Lung microvascular endothelial cell (primary cell): ENCODE measurements around the gene ADGRG3. TPM values are rescaled to one million over a fixed set of nuclear protein-coding genes. Genes with fewer than 3 reads are reported as not detected.
A peak's percentile ranks its signal among the peaks of the same experiment; 100 is the strongest.
"Not testable (repeated sequence)": the region's sequence is repeated elsewhere in the genome, so short reads cannot be mapped to it uniquely, and the experiment has no call there.

Experiments used
- DNase-seq, 2 donors: peaks; one replicate each; pipeline versions ENCODE4 v3.0.0 to v3.0.0-alpha.2; 2010; ENCODE audit warnings: low read depth in 2 of 2
- total RNA-seq: library from RNA; depleted of rRNA; stranded (reverse); fragments of >200 nt; gene quantifications from 2 replicates; pipeline ENCODE4 v1.2.1, GENCODE V29; 2014

The ADGRG3 gene
- total RNA-seq, 1 donor from 2014 or later: 8.3 TPM

DNA sequence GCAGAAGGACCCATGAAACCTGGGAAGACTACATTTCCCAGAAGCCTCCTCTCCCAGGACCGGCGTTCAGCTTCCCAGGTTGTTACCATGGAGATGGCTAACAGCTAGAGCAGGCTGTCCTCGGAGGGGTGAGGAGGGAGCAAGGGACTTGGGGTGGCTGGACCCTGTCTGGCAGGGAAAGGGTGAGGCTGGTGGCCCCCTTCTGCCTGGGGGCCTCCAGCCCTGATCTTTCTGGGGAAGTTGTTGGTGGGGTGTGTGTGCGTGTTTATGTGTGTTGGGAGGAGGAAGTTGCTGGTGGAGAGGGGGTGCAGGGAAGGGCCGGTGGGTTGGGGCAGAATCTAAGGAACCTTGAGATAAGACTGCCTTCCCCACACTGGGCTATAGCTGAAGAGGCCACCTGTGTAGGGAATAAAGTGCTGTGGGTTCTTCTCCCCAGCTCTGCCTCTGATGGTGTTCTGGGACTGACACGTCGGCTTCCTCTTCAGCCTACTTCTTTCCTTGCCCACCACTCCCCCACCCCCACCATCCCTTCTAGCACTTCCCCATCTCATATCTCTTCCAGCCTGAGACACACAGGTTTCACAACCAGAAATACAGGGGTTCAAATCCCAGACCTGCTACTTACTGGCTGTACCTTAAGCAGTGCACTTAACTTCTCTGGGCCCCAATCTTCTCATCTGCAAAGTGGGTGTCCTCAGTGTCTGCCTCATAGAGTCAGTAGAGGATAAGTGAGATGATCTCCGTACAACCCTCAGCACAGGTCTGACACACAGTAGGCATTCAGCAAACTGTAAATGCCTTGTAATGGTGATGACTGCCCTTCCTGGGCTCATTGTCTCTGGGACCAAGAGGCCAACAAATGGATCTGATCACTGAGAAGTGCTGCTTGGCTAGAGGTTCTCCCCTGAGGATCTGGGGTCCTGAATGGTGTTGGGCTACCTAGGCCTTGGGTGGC, 26.9 kb downstream of the ADGRG3 start, which contains the start of gene DRC7:
TSS of gene DRC7 (plus strand) at position 82 of the 955 bp plus-strand sequence. CDS start 3,144 bp downstream, outside the sequence.
- peak; percentile 50 to 79 for DNase-seq

DNA sequence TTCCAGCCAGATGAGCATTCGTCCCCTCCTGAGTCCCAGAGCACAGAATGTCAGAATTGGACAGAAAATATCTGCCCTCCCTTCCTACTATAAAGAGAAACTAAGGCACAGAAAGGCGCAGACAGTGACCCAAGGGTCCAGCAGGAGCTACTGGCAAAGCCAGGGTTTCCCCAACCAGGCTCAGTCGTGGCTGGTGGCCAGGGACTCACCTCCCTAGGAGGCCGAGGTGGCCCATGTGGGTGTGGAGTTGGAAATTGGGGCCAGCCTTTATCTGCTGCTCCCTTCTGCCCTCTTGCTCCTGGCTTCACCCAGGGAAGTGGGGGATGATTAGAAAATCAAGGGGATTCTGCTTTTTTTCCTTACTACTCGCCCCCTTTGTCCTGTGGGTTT, 27.6 kb downstream of the ADGRG3 start:
- DNase-seq: no peak

DNA sequence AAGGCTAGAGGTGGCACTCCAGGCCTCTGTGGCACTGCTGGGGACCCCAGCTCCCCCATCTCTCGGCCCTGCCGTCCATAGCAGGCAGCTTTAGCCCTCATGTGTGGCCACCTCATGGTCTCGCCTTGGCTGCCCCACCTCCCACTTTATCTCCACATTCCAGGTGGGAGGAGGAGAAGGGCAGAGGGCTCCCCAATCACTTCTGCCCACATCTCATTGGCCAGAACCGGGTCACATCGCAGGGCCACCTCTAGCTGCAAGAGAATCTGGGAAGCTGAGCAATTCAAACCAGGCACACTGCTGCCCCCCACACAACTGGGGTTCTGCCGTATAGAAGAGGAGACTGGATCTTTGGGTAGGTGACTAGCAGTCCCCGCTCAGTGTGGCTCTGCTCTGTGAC, 28.1 kb downstream of the ADGRG3 start:
- no peak for DNase-seq

DNA sequence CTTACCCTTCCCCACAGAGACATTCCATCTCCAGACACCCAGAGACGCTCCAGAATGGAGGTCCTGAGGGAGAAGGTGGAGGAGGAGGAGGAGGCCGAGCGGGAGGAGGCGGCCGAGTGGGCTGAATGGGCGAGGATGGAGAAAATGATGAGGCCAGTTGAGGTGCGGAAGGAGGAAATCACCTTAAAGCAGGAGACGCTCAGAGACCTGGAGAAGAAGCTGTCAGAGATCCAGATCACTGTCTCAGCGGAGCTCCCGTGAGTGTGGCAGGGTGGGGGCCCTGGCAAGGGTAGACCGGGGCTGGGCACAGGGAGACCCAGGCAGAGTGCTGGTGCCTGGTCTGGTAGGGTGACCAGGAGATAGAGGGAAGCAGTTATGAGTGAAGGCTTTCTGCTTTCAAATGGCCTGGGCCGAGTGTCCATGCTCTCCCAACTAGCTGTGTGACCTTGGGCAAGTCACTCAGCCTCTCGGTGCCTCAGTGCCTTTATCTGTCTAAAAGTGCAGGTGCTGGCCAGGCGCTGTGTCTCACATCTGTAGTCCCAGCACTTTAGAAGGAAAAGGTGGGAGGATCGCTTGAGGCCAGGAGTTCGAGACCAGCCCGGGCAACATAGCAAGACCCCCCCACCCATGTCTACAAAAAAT, 29.9 kb downstream of the ADGRG3 start:
- DNase-seq: no peak

DNA sequence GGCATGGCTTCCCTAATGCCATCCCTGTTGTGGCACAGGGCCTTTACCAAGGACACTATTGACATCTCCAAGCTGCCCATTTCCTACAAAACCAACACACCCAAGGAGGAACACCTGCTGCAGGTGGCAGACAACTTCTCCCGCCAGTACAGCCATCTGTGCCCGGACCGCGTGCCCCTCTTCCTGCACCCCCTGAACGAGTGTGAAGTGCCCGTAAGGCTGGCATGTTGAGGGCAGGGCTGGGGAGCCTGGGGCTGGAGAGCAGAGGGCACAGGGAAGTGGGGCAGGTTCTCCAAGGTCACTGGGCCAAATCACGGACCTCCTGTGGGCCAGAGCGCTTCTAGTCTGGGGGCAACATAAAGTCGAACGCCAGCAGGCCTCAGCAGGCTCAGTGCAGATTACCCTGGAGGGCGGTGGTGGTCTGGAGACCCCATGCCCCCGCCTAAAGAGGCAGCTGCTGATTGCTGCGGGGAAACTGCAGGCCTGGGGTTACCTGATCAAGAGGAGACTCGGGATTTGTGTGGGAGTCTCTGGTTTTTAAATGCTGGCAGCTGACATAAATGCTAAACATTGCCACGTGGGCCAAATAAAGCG, 30.8 kb downstream of the ADGRG3 start:
- DNase-seq: no peak

DNA sequence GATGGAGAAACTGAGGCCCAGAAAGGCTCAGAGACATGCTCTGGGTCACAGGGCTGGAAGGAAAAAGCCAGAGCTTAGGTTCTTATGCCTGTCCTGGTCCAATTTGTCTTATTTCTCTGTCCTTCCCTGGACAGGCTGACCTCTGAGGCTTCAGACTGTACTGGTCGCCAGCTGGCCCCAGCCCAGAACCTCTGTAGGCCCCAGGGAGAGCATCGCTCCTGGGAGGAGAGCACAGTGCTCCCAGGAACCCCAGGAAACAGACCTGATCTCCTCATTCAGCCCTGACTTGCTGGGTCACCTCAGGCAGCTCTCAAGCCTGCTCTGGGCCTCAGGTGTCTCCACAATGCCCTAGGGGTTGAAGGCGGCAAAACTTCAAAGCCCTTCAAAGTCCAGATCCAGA, 31.4 kb downstream of the ADGRG3 start:
- no peak for DNase-seq

DNA sequence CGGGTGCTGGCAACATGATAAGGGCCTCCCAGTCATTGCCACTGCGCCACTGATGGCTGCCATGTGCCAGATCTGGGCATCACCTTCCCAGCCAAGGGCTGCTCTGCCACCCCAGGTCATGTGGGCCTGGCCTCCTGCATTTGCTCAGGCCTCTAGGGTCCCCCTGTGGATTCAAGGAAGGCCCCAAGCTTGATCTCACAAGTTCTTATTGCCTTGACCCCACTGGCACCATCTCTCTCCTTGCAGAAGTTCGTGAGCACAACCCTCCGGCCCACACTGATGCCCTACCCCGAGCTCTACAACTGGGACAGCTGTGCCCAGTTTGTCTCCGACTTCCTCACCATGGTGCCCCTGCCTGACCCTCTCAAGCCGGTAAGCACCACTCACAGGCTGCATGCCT, 31.8 kb downstream of the ADGRG3 start:
- DNase-seq: no peak

DNA sequence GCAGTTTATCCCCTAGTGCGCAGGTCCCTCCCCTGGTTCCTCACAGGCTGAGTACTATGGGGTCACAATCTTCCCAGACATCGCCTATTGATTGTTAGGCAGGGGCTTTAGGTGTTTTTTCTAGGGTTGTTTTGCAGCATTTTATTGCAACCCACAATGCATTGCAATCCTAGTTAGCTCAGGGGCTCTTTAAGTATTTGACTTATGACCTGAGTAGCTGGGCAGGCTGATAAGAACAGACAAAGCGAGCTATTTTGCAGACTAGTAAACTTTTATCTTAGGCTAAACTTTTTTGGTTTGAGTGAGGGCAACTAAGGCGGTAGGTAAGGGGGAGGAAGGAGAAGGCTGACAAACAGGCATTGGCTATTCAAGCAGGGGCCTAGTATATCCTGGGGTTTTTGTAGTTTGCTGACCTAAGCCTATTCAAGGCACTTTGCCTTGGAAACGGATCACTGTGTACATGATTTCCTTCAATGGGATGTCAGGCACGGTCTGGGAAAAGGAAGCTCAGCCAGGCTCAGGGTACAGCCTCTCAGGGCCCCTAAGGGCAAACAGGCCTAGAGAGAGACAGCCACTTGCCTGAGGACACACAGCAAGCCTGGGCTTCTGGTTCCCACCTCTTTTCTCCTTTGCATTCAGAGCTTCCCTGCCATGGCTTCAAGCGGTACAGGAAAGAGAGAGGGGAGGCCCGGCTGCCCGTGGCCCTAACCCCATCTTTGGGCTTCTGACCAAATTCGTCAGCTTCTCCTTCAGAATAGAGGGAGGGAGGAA, 32.9 kb downstream of the ADGRG3 start:
- peak in 1 of 2 donors; percentile 35 for DNase-seq

DNA sequence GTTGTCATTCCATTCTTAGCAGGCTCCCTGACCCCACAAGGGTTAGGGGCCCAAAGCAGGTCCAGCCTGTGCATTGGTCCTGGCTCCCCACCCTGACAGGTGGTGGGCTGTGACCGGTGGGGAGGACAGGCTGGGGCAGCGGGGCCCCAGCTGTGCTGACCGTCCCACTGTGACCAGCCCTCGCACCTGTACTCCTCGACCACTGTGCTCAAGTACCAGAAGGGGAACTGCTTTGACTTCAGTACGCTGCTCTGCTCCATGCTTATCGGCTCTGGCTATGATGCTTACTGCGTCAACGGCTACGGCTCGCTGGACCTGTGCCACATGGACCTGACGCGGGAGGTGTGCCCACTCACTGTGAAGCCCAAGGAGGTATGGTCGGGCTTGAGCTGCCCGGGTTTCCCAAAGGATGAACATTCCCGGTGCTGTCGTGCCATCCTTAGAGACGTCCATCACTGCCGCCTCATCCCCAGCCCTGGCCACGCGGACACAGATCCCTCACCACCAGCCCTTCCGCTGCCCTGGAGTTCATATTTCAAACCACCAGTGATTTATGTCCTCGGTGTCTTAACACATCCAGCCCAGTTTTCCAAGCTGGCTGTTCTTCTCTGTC, 33.8 kb downstream of the ADGRG3 start:
- no peak for DNase-seq

DNA sequence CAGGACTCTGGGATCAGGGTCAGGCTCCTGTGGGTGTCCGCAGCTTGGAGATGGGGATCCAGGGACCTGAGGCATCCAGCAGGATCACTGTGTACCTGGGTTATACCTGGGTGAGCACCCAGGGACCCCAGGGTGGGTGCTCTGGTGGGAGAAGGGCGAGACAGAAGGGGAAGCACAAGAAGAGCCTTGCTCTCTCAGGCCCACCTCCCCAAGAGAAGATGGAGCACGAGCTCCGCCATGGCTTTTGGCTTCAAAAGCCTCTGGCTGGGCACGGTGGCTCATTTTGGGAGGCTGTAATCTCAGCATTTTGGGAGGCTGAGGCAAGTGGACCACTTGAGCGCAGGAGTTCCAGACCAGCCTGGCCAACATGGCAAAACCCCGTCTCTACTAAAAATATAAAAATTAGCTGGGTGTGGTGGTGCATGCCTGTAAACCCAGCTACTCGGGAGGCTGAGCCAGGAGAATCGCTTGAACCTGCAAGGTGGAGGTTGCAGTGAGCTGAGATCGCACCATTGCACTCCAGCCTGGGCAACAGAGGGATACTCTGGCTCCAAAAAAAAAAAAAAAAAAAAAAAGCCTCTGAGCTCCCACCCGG, 35.4 kb downstream of the ADGRG3 start:
- no peak for DNase-seq

DNA sequence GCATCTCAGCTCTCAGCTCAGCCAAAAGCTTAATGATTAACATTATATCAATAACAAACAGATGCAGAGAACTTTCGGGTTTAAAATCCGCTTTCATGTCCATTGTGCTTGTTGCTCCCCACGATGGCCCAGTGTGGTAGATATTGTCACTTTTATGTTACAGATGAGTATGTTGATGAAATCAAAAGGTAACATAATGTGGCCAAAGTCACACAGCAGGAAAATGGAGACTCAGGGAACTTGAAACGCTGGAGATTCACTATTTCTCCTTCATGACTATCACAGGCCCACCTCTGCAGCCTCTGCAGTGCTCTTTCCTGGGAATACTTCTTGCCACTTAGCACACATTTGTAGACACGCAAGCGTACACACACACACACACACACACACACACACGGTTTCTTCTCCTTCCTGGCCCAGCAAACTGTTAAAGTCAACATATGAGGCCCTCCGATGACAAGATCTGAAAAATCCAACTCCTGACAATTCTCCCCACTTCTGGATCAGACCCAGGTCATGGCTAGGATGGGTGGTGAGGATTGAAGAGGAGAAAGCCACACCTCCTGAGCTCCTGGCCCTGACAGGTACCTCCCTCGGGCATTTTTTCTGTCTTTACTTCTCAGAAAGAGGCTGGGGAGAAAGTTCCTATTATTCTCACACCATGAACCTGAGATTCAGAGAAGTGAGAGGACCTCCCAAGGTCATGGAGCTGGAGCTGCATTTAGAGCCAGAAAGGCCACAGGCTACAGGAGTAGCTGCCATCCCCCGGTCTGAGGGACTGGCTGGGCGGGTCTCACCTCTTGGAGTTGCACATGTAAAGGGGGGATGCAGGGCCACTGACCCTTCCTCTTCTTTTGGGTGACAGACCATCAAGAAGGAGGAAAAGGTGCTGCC, 36.2 kb downstream of the ADGRG3 start:
- no peak for DNase-seq

DNA sequence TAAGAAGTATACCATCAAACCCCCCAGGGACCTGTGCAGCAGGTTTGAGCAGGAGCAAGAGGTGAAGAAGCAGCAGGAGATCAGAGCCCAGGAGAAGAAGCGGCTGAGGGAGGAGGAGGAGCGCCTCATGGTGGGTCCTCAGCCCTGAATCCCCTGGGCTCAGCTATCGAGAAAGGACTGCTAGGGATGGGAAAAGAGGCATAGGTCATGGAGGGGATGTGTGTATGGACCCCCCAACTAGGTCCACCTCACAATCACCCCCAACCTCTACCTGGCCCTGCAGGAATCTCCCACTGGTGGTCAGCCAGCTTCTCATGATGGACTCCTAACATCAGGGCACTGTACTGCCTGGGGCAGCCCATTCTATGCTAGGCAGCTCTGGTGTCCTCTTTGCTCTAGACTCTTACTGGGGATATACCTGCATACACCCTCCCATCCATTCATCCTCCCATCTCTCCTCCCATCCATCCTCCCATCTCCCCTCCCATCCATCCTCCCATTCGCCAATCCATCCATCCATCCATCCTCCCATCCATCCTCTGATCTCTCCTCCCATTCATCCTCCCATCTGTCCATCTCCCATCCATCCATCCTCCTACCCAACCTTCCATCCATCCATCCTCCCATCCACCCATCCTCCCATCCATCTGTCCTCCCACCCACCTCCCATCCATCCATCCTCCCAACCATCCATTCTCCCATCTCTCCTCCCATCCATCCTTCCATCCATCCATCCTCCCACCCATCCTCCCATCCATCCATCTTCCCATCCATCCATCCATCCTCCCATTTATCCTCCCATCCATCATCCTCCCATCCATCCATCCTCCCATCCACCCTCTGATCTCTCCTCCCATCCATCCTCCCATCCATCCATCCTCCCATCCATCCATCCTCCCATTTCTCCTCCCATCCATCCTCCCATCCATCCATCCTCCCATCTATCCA, 37.1 kb downstream of the ADGRG3 start:
- no peak for DNase-seq

DNA sequence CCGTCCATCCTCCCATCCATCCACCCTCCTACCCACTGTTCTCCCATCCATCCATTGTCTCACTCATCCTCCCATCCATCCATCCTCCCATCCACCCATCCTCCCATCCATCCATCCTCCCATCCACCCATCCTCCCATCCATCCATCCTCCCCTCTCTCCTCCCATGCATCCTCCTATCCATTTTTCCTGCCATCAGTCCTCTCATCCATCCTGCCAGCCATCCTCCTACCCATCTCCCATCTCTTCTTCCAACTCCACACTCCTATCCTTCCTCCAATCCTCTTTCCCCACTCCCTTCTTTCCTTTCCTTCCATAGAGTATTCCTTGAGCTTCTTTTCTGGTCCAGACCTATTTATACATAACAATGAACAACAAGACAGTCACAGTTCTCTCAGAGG, 38.6 kb downstream of the ADGRG3 start:
- no peak for DNase-seq

DNA sequence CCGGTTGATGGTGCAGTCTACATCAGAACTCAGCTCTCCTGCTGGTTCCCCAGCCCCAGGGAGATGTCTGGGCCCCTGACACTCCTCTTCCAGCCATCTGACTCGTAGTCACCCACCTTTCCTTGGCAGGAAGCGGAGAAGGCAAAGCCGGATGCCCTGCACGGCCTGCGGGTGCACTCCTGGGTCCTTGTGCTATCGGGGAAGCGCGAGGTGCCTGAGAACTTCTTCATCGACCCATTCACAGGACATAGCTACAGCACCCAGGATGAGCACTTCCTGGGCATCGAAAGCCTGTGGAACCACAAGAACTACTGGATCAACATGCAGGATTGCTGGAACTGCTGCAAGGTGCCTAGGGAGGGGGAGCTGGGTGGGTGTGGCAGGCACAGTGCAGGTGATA, 39.2 kb downstream of the ADGRG3 start:
- no peak for DNase-seq

DNA sequence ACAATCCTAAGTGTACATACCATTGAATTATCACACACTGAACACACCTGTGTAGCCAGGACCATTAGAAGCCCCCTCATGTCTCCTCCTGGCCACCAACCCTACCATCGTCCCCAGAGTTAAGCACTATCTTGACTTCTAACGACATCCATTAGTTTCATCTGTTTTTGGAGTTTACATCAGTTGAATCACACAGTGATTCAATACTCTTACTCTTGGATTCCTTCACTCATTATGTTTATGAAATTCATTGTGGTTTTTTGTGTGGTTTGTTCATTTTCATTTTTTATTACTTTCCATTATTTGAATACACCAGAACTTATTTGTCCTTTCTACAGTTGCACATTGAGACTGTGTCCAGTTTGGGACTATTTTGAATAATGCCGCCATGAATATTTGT, 40.1 kb downstream of the ADGRG3 start:
- DNase-seq: no peak

DNA sequence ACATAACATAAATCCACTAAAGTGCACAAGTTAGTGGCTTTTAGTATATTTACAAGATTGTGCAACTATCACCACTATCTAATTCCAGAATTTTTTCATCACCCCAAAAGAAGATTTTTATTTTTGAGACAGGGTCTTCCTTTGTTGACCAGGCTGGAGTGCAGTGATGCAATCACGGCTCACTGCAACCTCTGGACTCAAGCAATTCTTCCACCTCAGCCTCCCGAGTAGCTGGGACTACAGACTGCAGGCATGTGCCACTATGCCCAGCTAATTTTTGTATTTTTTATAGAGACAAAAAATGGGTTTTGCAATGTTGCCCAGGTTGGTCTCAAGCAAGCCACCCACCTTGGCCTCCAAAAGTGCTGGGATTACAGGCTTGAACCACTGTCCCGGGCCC, 41.6 kb downstream of the ADGRG3 start:
- no peak for DNase-seq

DNA sequence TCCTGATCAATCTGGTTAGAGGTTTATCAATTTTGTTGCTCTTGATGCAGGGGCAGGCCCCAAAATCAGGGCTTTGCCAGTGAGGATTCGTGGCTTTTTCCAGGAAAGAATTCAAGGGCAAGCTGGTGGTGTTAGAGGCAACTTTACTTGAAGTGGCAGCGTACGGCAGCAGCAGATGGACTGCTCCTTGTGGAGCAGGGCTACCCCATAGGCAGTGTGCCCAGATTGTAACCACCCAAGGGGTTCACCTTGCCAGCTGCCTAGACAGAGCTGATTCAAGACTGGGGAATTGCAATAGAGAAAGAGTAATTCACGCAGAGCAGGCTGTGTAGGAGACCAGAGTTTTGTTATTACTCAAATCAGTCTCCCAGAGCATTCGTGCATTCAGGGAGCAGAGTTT, 43.2 kb downstream of the ADGRG3 start:
- no peak for DNase-seq

DNA sequence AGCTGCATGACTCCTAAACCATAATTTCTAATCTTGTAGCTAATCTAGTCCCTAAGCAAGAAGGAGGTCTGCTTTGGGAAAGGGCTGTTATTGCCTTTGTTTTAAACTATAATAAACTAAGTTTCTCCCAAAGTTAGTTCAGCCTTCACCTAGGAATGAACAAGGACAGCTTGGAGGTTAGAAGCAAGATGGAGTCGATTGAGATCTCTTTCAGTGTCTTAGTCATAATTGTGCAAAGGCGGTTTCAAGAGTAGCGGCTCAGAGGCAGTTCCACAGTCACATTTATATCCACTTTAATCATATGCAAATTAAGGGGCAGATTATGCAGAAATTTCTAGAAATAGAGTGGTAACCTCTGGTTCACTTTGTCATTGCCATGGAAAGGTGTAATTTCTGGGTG, 43.9 kb downstream of the ADGRG3 start:
- no peak for DNase-seq

DNA sequence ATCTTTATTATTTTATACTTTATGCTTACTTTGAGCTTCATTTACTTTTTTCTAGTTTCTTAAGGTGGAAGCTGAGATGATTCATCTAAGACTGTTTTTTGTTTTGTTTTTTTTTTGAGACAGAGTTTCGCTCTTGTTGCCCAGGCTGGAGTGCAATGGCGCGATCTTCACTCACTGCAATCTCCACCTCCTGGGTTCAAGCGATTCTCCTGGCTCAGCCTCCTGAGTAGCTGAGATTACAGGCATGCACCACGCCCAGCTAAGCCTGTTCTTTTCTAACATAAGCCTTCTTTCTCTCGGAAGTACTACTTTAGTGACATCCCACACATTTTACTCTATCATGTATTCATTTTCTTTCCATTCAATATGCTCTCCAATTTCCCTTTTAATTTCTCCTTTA, 44.5 kb downstream of the ADGRG3 start:
- not testable (repeated sequence) for DNase-seq
